PC-3 (cell line): ENCODE results near the gene HOGA1. TPM values are rescaled to one million over a fixed set of nuclear protein-coding genes. Genes with fewer than 3 reads are reported as not detected.

ENCODE experiments used
- ATAC-seq: fragments of 200-7000 bp; cut with Tn5 transposase; 2 replicates; pipeline ENCODE4 v1.9.1; 2020; ENCODE audit warnings: mild to moderate bottlenecking, moderate library complexity
- BruUV-seq: library from RNA; stranded (reverse); fragments of 400-500 nt; replicated peaks from 2 replicates; lab custom pipeline; 2021; lab: Mats Ljungman, UMichigan
- CTCF ChIA-PET: fragments of 300-600 bp; sonication (Branson Sonifier 250); formaldehyde crosslinking; loops from one replicate; lab custom pipeline; 2022; ENCODE audit warnings: antibody characterized with exemption; lab: Charles Lee
- POLR2A ChIA-PET: fragments of 300-600 bp; sonication (Branson Sonifier 250); formaldehyde crosslinking; loops from one replicate; lab custom pipeline; 2022; ENCODE audit warnings: antibody characterized with exemption; ENCODE audit not compliant: unreplicated experiment; lab: Charles Lee
- DNase-seq: peaks from one replicate; pipeline ENCODE4 v3.0.0-alpha.2; 2015
- H2AFZ ChIP-seq: fragments of 300-600 bp; sonication (generic); 2 replicates; pipeline ENCODE4 v1.6.0; 2016; ENCODE audit warnings: antibody characterized with exemption, low read length
- H3F3A ChIP-seq: fragments of 300-600 bp; sonication (generic); one replicate; pipeline ENCODE4 v1.6.0; 2017; ENCODE audit warnings: antibody characterized with exemption, low read length, control low read depth, mild to moderate bottlenecking; ENCODE audit not compliant: unreplicated experiment
- H3K27ac ChIP-seq: fragments of 300-600 bp; sonication (generic); 2 replicates; pipeline ENCODE4 v1.5.1; 2016; ENCODE audit warnings: mild to moderate bottlenecking, low read length
- H3K27me3 ChIP-seq: fragments of 300-600 bp; sonication (generic); 2 replicates; pipeline ENCODE4 v1.6.1; 2016; ENCODE audit warnings: low read length, mixed read lengths
- H3K36me3 ChIP-seq: fragments of 300-600 bp; sonication (generic); 2 replicates; pipeline ENCODE4 v1.6.1; 2016; ENCODE audit warnings: low read depth, mixed run types, low read length, mixed read lengths
- H3K4me1 ChIP-seq: fragments of 300-600 bp; sonication (generic); 2 replicates; pipeline ENCODE4 v1.5.1; 2016; ENCODE audit warnings: low read length; ENCODE audit not compliant: insufficient read depth
- H3K4me2 ChIP-seq: fragments of 300-600 bp; sonication (generic); 2 replicates; pipeline ENCODE4 v1.6.0; 2016; ENCODE audit warnings: low read length
- H3K4me3 ChIP-seq: fragments of 300-600 bp; sonication (generic); 2 replicates; pipeline ENCODE4 v1.5.1; 2016; ENCODE audit warnings: mild to moderate bottlenecking, low read length, mixed read lengths
- H3K79me2 ChIP-seq: fragments of 300-600 bp; sonication (generic); 2 replicates; pipeline ENCODE4 v1.6.1; 2017; ENCODE audit warnings: low read length, mixed read lengths
- H3K9ac ChIP-seq: fragments of 300-600 bp; sonication (generic); 2 replicates; pipeline ENCODE4 v1.6.0; 2016; ENCODE audit warnings: mild to moderate bottlenecking, low read length
- H3K9me2 ChIP-seq: fragments of 300-600 bp; sonication (generic); replicated peaks from 2 replicates; pipeline ENCODE4 v1.6.1; 2016; ENCODE audit warnings: mixed run types, low read length, mixed read lengths
- H3K9me3 ChIP-seq: fragments of 300-600 bp; sonication (generic); 2 replicates; pipeline ENCODE4 v1.6.1; 2016; ENCODE audit warnings: low read length, mixed read lengths
- H4K20me1 ChIP-seq: fragments of 300-600 bp; sonication (generic); 2 replicates; pipeline ENCODE4 v1.6.1; 2016; ENCODE audit warnings: low read length, mixed read lengths
- EZH2 ChIP-seq: fragments of 300-600 bp; sonication (generic); IDR thresholded peaks from one replicate; pipeline ENCODE4 v1.6.1; 2017; ENCODE audit warnings: antibody characterized with exemption, mild to moderate bottlenecking, low read length; ENCODE audit not compliant: unreplicated experiment
- EZH2phosphoT487 ChIP-seq: fragments of 300-600 bp; sonication (generic); IDR thresholded peaks from 2 replicates; pipeline ENCODE4 v1.6.1; 2018; ENCODE audit warnings: mild to moderate bottlenecking, antibody characterized with exemption, low read length, borderline replicate concordance
- intact Hi-C: fragments of 100-400 bp; cut with micrococcal nuclease; formaldehyde crosslinking; loops from 2 replicates; pipeline ENCODE4 v1.9.0; 2023
- total RNA-seq: library from RNA; depleted of rRNA; stranded (reverse); fragments of >200 nt; gene quantifications from 2 replicates; pipeline ENCODE4 v1.2.3, GENCODE V29; 2014
- TF ChIP-seq, protein P1 (sequence below): fragments of 300-600 bp; sonication (generic); conservative IDR thresholded peaks from 2 replicates; pipeline ENCODE4 v1.5.1; 2017; ENCODE audit warnings: antibody characterized with exemption, low read depth, mild to moderate bottlenecking, low read length

HOGA1 gene
- total RNA-seq, 1 experiment from 2014 or later, result 0.15 TPM

DNA sequence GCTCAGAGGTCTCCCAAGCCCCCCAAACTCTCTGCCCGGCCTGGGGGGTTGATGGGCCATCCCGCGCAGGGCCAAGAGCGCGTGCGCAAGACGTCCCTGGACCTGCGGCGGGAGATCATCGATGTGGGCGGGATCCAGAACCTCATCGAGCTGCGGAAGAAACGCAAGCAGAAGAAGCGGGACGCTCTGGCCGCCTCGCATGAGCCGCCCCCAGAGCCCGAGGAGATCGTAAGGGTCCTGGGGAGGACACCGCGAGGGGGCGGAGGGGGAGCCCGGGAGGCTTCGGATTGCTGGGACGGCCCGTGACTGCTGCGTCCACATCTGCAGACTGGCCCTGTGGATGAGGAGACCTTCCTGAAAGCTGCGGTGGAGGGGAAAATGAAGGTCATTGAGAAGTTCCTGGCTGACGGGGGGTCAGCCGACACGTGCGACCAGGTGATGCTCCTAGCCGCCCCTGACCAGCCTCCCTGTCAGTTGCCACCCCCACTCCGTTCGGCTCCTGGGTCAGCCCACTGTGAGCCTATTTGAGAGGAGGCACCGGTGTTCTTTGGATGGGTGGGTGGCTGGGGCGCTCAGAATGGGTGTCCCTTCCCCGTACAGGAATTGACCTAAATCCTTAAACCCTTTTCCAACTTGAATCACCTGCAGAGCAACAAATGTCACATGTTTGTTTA lies 5.9 kb upstream of the HOGA1 start:
- H3K9me3 ChIP-seq, result no peaks in the 10 kb centered on the region
- H3K27me3 ChIP-seq, result no peaks in the 10 kb centered on the region
- H3K4me3 ChIP-seq, result no peak overlapping the region
- ChIA-PET POLR2A (no interaction called here), CTCF (no interaction called here)
- peaks cover 12% of the 10 kb centered on the region for H3K4me1 ChIP-seq
- DNase-seq (no peak), ATAC-seq (no peak)
- H4K20me1 ChIP-seq, result no peaks in the 10 kb centered on the region
- no peak overlapping the region for H3K27ac ChIP-seq
- no peak overlapping the region for H3K4me2 ChIP-seq
- TF ChIP-seq, protein P1, sequence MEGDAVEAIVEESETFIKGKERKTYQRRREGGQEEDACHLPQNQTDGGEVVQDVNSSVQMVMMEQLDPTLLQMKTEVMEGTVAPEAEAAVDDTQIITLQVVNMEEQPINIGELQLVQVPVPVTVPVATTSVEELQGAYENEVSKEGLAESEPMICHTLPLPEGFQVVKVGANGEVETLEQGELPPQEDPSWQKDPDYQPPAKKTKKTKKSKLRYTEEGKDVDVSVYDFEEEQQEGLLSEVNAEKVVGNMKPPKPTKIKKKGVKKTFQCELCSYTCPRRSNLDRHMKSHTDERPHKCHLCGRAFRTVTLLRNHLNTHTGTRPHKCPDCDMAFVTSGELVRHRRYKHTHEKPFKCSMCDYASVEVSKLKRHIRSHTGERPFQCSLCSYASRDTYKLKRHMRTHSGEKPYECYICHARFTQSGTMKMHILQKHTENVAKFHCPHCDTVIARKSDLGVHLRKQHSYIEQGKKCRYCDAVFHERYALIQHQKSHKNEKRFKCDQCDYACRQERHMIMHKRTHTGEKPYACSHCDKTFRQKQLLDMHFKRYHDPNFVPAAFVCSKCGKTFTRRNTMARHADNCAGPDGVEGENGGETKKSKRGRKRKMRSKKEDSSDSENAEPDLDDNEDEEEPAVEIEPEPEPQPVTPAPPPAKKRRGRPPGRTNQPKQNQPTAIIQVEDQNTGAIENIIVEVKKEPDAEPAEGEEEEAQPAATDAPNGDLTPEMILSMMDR, result no peak
- TF ChIP-seq EZH2phosphoT487 (no peak), EZH2 (no peak)
- BruUV-seq, result no TSS peak
- intact Hi-C loops, result no loop called here
- no peak overlapping the region for H2AFZ ChIP-seq
- H3K79me2 ChIP-seq, result no peaks in the 10 kb centered on the region
- no peaks in the 10 kb centered on the region for H3K36me3 ChIP-seq
- H3K9me2 ChIP-seq, result no peaks in the 10 kb centered on the region
- no peak overlapping the region for H3K9ac ChIP-seq
- H3F3A ChIP-seq, result no peaks in the 10 kb centered on the region

DNA sequence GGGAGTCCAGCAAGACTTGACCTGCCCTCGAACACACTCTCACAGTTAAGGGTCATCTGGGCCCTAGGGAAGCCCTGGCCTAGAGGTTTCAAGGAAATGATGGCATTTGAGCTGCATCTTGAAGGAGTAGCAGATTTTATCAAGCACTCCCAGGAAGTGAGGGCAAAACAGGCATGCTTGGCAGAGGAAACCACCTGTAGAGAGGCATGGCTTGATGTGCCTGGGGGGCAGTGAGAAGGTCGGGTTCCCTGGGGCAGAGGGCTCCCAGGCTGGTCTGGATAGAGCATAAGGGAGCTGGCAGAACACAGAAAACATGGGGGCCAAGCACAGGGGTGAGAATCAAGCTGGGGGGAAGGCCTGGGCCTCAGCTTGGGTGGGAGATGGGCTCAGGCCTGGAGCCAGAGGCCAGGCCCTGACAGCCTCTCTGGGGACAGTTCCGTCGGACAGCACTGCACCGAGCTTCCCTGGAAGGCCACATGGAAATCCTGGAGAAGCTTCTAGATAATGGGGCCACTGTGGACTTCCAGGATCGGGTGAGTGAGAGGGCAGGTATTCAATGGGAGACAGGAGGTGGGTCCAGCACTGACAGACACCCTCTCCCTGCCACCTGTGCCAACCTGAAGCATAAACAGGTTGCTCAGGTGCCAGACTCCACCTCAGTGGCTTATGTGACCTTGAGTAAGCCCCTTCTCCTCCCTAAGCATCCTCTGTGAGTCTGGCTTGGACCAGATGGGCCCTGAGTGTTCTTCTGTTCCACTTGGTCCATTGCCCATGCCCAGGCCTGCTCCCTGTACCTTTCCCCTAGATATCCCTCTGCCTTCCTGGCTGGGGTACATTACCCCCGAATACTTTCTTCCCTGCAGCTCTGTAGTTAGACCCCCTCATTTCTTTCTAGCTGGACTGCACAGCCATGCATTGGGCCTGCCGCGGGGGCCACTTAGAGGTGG lies 3.5 kb upstream of the HOGA1 start:
- H3K4me1 ChIP-seq, result no peaks in the 10 kb centered on the region
- H3K36me3 ChIP-seq, result no peaks in the 10 kb centered on the region
- no peaks in the 10 kb centered on the region for H3K9me3 ChIP-seq
- no peak overlapping the region for H3K9ac ChIP-seq
- no peaks in the 10 kb centered on the region for H3K79me2 ChIP-seq
- ATAC-seq (no peak), DNase-seq (no peak)
- no peaks in the 10 kb centered on the region for H4K20me1 ChIP-seq
- no peaks in the 10 kb centered on the region for H3F3A ChIP-seq
- CTCF ChIA-PET, result no interaction called here
- TF ChIP-seq EZH2 (no peak), EZH2phosphoT487 (no peak)
- TF ChIP-seq, protein P1, result no peak
- H3K4me2 ChIP-seq, result no peak overlapping the region
- H3K27ac ChIP-seq, result no peak overlapping the region
- BruUV-seq, result no TSS peak
- intact Hi-C loops, result no loop called here
- H2AFZ ChIP-seq, result no peak overlapping the region
- H3K9me2 ChIP-seq, result no peaks in the 10 kb centered on the region
- H3K4me3 ChIP-seq, result no peak overlapping the region
- POLR2A ChIA-PET, result no interaction called here
- no peaks in the 10 kb centered on the region for H3K27me3 ChIP-seq
